Choroid plexus epithelial cell (primary cell): ENCODE results near the gene CAPZA1.

Experiments
- DNase-seq: peaks from one replicate; pipeline ENCODE4 v3.0.0-alpha.2; 2010; ENCODE audit warnings: low read depth
- H3K4me3 ChIP-seq: 2 replicates; pipeline ENCODE4 v1.5.1; 2011; ENCODE audit warnings: low read depth, mild to moderate bottlenecking, control low read depth, low read length, moderate library complexity
- TF ChIP-seq, protein P1 (sequence below): conservative IDR thresholded peaks from 2 replicates; pipeline ENCODE4 v1.5.1; 2011; ENCODE audit warnings: low read depth, mild to moderate bottlenecking, control low read depth, inconsistent platforms, low read length, moderate library complexity

The CAPZA1 gene

DNA sequence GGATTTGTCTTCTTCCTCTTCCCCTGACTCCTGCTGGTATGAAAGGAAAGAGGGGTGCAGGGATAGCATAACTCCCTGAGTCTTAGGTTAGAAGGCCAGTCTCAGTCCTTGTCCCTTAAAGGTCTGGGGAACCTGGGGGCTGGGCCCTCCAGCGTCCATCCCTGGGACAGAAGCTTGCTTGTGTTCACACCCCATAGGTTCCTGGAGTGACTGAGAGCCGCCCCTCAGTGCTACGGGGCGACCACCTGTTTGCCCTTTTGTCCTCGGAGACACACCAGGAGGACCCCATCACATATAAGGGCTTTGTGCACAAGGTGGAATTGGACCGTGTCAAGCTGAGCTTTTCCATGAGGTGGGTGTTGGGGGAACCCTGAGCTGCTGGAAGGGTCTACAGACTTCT lies 74.2 kb downstream of the CAPZA1 start:
- H3K4me3 ChIP-seq: no peak overlapping the region
- no peak for DNase-seq
- TF ChIP-seq, protein P1, sequence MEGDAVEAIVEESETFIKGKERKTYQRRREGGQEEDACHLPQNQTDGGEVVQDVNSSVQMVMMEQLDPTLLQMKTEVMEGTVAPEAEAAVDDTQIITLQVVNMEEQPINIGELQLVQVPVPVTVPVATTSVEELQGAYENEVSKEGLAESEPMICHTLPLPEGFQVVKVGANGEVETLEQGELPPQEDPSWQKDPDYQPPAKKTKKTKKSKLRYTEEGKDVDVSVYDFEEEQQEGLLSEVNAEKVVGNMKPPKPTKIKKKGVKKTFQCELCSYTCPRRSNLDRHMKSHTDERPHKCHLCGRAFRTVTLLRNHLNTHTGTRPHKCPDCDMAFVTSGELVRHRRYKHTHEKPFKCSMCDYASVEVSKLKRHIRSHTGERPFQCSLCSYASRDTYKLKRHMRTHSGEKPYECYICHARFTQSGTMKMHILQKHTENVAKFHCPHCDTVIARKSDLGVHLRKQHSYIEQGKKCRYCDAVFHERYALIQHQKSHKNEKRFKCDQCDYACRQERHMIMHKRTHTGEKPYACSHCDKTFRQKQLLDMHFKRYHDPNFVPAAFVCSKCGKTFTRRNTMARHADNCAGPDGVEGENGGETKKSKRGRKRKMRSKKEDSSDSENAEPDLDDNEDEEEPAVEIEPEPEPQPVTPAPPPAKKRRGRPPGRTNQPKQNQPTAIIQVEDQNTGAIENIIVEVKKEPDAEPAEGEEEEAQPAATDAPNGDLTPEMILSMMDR: no peak

DNA sequence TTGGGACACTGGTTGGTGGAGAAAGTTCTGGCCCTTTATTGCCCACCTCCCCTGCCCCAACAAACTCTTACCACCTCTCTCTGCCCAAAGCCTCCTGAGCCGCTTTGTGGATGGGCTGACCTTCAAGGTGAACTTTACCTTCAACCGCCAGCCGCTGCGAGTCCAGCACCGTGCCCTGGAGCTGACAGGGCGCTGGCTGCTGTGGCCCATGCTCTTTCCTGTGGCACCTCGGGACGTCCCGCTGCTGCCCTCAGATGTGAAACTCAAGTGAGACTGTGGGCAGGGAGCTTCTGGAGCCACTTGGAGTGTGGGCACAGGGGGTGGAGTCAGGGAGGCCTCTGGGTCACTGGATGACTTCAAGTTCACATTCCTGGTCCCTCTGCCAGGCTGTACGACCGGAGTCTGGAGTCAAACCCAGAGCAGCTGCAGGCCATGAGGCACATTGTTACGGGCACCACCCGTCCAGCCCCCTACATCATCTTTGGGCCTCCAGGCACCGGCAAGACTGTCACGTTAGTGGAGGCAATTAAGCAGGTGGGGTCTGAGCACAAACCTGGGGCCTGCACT lies 74.8 kb downstream of the CAPZA1 start:
- no peak overlapping the region for H3K4me3 ChIP-seq
- no peak for DNase-seq
- TF ChIP-seq, protein P1: no peak

DNA sequence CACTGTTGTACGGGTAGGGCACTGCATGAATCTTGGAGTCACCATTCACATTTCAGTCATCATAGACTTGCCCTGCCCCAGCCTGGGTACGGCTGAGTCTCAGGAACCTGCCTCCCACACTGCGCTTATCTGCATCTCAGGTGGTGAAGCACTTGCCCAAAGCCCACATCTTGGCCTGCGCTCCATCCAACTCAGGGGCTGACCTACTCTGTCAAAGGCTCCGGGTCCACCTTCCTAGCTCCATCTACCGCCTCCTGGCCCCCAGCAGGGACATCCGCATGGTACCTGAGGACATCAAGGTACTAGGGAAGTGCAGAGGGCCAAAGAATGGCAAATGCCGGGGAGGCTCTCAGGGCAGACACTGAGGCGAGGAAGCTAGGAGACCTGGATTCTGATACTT lies 75.6 kb downstream of the CAPZA1 start:
- TF ChIP-seq, protein P1: no peak
- no peak overlapping the region for H3K4me3 ChIP-seq
- DNase-seq: no peak

DNA sequence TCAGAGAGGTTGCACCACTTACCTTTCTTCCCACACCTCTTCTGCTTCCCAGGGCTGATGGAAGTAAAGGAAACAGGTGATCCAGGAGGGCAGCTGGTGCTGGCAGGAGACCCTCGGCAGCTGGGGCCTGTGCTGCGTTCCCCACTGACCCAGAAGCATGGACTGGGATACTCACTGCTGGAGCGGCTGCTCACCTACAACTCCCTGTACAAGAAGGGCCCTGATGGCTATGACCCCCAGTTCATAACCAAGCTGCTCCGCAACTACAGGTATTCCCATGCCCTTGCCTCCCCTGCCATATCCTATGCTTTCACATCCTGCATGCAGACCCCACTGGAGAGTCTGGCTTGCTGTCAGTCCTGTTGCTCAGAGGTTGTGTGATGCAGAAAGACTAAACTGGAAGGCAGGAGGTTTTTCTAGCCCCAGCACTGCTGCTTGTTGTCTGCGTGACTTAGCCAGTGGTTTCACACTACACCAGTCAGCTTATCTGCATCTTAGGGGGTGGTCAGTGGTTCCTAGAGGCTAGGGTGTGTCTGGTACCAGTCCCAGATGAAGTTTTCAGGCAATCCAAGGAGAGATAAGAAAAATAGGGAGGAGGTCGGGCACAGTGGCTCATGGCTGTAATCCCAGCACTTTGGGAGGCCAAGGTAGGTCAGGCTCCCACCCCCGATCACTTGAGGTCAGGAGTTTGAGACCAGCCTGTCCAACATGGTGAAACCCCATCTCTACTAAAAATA lies 77.1 kb downstream of the CAPZA1 start:
- no peak overlapping the region for H3K4me3 ChIP-seq
- DNase-seq: no peak
- TF ChIP-seq, protein P1: no peak

DNA sequence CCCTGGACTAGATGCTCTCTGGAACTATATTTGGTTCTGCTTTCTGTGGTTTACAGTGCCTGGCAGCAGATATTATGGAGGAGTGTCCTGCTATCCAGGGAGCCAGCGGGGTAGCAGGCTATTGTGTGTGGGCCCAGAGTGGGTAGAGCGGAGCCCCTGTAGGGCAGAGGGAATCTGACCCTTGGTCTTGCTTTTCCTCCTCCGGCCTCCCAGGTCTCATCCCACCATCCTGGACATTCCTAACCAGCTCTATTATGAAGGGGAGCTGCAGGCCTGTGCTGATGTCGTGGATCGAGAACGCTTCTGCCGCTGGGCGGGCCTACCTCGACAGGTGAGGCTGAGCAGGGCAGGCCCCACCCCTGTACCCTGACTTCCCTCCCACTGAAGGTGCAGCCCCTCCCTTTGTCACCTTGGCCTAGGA lies 78.2 kb downstream of the CAPZA1 start:
- TF ChIP-seq, protein P1: no peak
- H3K4me3 ChIP-seq: no peak overlapping the region
- no peak for DNase-seq

DNA sequence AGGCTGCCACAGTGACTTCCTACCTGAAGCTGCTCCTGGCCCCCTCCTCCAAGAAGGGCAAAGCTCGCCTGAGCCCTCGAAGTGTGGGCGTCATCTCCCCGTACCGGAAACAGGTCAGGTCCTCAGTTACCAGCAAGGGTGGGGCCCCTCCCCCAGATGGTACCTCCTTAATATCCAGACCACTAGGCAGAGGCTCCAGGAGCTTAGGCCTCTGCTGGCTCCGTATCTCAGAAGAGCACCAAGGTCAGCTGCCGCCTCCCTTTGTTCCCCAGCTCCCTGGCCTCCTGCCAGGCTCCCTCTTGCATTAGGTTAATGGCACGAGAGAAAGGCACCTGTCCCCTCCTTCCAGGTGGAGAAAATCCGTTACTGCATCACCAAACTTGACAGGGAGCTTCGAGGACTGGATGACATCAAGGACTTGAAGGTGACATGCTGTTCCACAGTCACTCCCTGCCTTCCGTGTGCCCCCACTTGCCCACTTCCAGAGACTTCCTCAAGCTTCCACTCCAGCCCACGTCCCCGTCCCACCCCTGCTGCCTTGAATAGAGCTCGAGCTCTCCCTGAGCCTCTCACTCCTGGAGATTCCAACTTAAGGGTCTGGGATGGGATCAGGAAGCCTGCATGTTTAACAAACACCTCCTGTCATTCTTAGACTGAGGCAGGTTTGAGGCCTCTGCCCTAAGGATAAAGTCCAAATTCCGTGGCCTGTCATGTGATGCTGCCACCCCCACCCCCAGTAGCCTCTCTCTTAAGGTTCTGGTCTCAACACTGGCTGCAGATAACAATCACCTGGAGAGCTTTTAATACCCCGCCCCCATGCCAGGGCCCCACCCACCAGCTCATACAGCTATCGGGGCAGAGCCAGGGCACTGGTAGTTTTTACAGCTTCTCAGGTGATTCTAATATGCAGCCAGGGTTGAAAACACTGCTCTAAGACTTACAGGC lies 79.0 kb downstream of the CAPZA1 start:
- no peak for DNase-seq
- H3K4me3 ChIP-seq: no peak overlapping the region
- TF ChIP-seq, protein P1: no peak
